Measurements from ENCODE around the gene GRAMD2A. TPM values are rescaled to one million over a fixed set of nuclear protein-coding genes. Genes with fewer than 3 reads are reported as not detected.
"Not testable (repeated sequence)": the region's sequence is repeated elsewhere in the genome, so short reads cannot be mapped to it uniquely, and the experiment has no call there.

GRAMD2A gene
- total and polyA plus RNA-seq, 11 donors: 0.03 to 0.45 TPM; not detected in 9

GRCh38 chr15:72173401-72173800 is 24.2 kb downstream of the GRAMD2A start:
- H3K36me3 ChIP-seq: no peaks in the 10 kb centered on the region
- 85 to 89% (median 87%) methylated on average over 5 to 6 of the region's 6 CpGs for WGBS, 4 donors

GRCh38 chr15:72172796-72173195 is 24.8 kb downstream of the GRAMD2A start:
- peaks cover 0 to 12% (median 0%) of the 10 kb centered on the region in 12 donors for H3K4me1 ChIP-seq
- no peaks in the 10 kb centered on the region for H3K36me3 ChIP-seq
- 83 to 93% (median 85%) methylated on average over 5 of the region's 5 CpGs for WGBS, 4 donors
- H3K27me3 ChIP-seq: no peaks in the 10 kb centered on the region
- no peak for ATAC-seq
- no peak for DNase-seq
- intact Hi-C loops (cut with DNase I): no loop called here
- TF ChIP-seq CTCF (IDR thresholded peaks at IDR 0.05) (no peak), POLR2A (IDR thresholded peaks at IDR 0.05) (no peak)
- H3K9me3 ChIP-seq: no peaks in the 10 kb centered on the region
- no peak overlapping the region for H3K27ac ChIP-seq
- no peak overlapping the region for H3K4me3 ChIP-seq

More at GRCh38 chr15:72173401-72173800, 24.2 kb downstream of the GRAMD2A start:
- no peak for ATAC-seq
- DNase-seq: no peak
- Histone ChIP-seq H3K4me3 (no peak overlapping the region), H3K27ac (no peak overlapping the region), H3K9me3 (no peaks in the 10 kb centered on the region), H3K4me1 (peaks cover 0 to 8% (median 0%) of the 10 kb centered on the region in 12 donors), H3K27me3 (no peaks in the 10 kb centered on the region)
- no peak for TF ChIP-seq CTCF (IDR thresholded peaks at IDR 0.05)
- TF ChIP-seq POLR2A (IDR thresholded peaks at IDR 0.05): no peak
- intact Hi-C loops (cut with DNase I): no loop called here

GRCh38 chr15:72171978-72172377 is 25.6 kb downstream of the GRAMD2A start:
- 85 to 93% (median 86%) methylated on average over 10 of the region's 10 CpGs for WGBS, 4 donors
- intact Hi-C loops (cut with DNase I): not testable (repeated sequence)

GRCh38 chr15:72170691-72171090 is 26.9 kb downstream of the GRAMD2A start:
- TF ChIP-seq CTCF (IDR thresholded peaks at IDR 0.05): no peak
- no peak for TF ChIP-seq POLR2A (IDR thresholded peaks at IDR 0.05)
- DNase-seq (no peak), ATAC-seq (no peak)
- Histone ChIP-seq H3K4me1 (peaks cover 0 to 12% (median 0%) of the 10 kb centered on the region in 12 donors), H3K4me3 (no peak overlapping the region), H3K36me3 (no peaks in the 10 kb centered on the region), H3K9me3 (no peaks in the 10 kb centered on the region), H3K27me3 (no peaks in the 10 kb centered on the region), H3K27ac (no peak overlapping the region)
- intact Hi-C loops (cut with DNase I): no loop called here
- 91 to 96% (median 94%) methylated on average over 6 to 7 of the region's 7 CpGs for WGBS, 4 donors

More at GRCh38 chr15:72171978-72172377, 25.6 kb downstream of the GRAMD2A start:
- not testable (repeated sequence) for H3K27me3 ChIP-seq, ATAC-seq, H3K9me3 ChIP-seq, H3K27ac ChIP-seq, H3K36me3 ChIP-seq, DNase-seq, H3K4me3 ChIP-seq
- peaks cover 0 to 12% (median 0%) of the 10 kb centered on the region in 12 donors for H3K4me1 ChIP-seq
